Stimulated activated CD4-positive, alpha-beta T cell treated with anti-CD3 and anti-CD28 coated beads, Interleukin-4, amount 100 ng/mL, for 4 hours (primary cell): Measurements from ENCODE around the gene TOM1L2.

ENCODE experiments used
- DNase-seq, 2 experiments: peaks; one replicate each; pipeline ENCODE4 v3.0.0-alpha.2; 2020

TOM1L2 gene

DNA sequence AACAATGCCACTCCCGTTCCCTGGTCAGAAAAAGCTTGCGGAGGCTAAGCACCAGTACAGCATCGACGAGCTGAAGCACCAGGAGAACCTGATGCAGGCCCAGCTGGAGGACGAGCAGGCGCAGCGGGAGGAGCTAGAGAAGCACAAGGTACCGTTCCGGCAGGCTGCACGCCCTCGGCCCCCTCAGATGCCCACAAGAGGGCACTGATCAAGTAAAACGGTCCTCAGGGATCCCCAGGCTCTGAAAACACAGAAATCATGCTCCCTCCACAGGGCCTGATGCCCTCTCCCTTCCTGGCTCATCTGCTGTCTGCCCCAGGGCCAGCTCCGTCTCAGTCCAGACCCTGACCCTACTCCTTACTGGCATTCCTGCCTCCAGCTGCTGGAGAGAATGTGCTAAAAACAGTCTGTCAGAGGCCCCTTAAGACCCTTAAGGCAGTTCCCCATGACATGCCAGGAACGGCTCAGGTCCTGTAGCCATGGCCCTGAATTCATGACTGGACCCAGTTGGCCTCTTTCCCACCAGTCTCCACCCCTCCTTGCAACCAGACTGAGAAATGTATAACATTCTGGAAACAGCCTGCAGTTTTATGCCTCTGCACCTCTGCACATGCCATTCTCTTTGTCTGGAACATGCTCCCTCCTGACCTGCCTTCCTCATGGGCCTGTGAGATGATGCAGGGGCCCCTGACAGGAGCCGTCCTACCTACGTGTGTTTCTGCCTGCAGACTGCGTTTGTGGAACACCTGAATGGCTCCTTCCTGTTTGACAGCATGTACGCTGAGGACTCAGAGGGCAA, 22.3 kb upstream of the TOM1L2 start:
- peak in 1 of 2 experiments; percentile 5 for DNase-seq

GRCh38 chr17:17993852-17994251, 21.7 kb upstream of the TOM1L2 start:
- no peak for DNase-seq

DNA sequence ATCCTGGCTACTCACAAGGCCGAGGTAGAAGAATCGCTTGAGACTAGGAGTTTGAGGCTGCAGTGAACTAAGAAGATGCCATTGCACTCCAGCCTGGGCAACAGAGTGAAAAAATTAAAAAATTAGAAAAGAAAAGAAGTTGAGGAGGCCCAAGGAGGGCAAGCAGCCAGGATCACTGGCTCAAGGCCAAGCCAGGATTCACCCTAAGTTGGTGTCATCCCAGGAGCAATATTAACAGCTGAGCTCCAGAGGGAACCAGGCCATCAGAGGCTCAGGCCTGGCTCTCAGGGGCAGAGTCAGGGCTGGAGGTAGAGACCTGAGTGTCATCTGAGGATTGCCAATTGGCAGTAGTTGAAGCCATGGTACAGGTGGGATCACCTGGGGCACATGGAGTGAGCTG, 21.2 kb upstream of the TOM1L2 start:
- no peak for DNase-seq

GRCh38 chr17:17990282-17990681, 18.1 kb upstream of the TOM1L2 start:
- DNase-seq = no peak

- DNase-seq = no peak
Observed at GRCh38 chr17:17989618-17990017, 17.4 kb upstream of the TOM1L2 start.

- DNase-seq = no peak
Observed at GRCh38 chr17:17989081-17989480, 16.9 kb upstream of the TOM1L2 start.

DNA sequence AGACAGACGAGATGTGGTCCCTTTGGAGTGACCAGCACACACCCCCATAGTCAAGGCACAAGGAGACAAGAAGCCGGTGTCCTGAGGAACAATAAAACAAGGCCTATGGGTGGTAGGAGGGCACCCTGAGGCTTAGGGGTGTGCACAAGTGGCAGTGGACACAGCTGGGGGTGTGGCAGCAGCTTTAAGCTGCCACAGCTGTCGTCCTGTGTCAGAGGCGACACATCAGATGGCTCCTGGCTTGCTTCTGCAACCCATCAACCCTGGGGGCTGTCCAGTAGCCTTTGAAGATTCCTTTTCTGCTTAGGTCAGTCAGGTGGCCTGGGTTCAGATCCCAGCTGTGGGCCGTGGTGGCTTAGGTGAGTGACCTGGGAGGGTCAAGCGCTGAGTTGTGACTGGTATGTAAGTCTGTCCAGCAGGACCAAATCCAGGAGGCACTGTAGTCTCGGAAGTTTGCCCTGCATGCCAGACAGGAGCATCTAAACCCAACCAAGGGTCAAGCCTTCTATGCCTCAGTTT, 16.3 kb upstream of the TOM1L2 start:
- no peak for DNase-seq

DNA sequence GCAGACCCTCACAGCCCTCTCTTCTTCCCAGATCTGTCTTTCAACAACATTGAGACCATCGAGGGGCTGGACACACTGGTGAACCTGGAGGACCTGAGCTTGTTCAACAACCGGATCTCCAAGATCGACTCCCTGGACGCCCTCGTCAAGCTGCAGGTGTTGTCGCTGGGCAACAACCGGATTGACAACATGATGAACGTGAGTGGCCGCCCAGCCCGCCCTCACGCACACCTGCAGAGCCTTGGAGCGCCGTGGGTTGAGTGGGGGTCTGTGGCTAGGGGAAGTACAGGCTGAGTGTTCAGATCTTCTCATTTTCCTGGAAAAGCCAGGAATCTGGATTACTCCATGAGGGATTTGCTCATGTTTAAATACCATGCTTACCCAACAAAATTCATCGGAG, 15.7 kb upstream of the TOM1L2 start:
- DNase-seq = no peak

DNA sequence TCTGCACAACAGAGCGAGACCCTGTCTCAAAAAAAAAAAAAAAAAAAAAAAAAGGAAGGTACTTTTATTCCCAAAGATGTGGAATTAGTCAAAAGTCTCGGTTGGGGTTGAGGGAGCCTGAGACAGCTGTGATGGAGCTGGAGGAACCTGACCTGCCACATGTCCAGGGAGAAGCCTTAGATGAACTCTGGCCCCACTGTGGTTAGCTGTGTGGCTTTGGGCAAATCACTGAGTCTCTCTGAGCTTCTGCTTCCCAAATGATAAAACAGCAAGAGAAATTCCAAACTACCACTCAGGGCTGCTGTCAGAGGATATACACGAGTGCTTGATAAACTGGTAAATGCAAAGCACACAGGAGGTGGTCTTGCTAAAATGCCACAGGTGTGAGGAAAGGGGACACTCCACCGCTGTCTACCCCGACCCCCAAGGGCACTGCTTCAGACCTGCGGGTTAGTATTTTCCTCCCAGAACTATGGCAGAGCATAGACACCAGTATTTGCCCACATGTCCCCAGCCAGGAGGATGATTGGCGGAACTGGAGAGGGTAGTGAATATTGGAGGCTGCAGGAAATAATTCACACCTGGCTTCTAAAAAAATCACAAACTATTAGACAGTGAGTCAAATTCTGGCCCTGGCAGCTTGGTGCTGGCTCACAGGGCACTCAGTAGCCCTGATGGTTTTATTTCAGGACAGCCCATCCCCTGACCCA, 15.1 kb upstream of the TOM1L2 start:
- no peak for DNase-seq

DNA sequence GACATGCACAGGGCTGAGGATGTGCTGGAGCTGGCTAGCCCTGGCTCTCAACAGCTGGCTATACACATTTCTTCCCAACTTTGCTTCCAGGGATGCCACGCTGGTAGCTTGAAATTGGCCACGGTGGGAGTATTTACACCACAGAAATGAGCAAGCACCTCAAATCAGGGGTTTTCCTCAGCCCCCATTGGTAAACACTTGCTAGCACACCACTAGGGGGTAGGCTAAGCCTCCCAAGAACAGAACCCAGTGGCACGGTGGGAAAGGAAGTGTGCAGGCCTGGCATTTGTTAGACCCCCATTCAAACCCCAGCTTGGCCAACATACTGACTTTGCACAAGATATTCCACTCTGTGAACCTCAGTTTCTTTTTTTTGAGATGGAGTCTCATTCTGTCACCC, 13.4 kb upstream of the TOM1L2 start:
- no peak for DNase-seq

- no peak for DNase-seq
Observed at GRCh38 chr17:17985153-17985552, 13.0 kb upstream of the TOM1L2 start.

DNA sequence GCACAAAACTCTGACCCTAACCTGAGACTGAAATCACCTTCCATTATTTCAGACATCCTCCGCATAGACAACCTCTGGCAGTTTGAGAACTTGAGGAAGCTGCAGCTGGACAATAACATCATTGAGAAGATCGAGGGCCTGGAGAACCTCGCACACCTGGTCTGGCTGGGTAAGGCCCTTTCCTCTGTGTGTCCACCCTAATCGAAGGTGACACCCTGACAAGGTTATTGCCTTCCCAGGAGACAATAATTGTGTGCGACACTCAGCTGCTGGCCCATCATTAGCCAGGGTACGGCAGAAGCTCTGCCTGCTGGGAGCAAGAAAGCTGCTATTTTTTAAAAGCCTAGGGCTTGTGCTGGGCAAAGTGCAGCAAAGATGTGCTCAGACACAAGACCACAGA, 11.6 kb upstream of the TOM1L2 start:
- no peak for DNase-seq

DNA sequence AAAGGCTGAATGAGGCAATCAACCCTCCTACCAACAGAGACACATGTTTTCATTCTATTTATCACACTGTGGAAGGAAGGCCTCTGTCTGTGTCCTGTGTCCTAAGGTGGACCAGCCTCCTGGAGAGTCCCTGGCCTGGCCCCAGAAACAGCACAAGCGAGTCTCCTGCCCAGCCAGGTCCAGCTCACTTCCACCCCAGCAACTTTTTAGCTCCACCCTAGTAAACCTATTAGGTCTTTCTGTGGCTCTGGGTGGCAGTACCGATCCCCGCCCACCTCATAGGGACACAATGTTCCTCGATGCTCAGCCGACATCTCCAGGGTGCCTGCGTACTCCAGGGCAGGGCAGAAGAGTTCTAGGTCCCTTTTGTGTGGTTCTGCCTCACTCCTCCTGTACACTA, 11.2 kb upstream of the TOM1L2 start:
- no peak for DNase-seq

DNA sequence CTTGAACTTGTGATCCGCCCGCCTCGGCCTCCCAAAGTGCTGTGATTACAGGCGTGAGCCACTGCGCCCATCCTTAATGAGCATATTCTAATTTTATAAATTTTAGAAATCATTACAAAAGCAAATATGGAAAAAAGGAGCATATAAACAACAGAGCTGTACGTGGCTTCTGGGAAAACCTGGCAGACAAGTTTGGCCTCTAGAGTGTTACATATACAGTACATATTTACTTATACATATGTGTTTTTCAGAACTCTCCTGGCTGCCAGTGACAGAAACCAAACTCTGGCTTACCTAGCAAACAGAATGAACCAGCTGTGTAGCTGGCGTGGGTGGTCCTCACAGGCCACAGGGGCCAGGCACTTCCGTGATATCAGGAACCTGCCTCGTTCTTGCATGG, 10.6 kb upstream of the TOM1L2 start:
- DNase-seq = no peak

DNA sequence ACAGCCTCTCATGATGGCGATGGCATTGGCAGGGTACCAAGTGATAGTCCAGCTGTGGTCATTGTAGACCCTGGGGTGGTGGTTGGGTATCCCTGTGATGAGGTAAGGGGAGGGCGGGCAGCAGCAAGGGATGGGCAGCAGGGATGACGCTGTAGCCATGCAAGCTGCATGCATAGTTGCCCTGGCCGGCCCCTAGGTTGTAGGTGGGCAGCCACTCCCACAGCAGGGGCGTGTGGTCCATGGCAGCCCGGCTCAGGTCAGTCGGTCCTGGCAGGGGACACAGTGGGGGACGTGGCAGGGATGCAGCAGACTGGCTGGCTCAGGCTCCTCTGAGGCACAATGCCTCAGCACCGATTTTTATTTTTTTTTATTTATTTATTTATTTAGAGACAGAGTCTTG, 9.1 kb upstream of the TOM1L2 start:
- no peak for DNase-seq

GRCh38 chr17:17979778-17980177, 7.6 kb upstream of the TOM1L2 start:
- no peak for DNase-seq

DNA sequence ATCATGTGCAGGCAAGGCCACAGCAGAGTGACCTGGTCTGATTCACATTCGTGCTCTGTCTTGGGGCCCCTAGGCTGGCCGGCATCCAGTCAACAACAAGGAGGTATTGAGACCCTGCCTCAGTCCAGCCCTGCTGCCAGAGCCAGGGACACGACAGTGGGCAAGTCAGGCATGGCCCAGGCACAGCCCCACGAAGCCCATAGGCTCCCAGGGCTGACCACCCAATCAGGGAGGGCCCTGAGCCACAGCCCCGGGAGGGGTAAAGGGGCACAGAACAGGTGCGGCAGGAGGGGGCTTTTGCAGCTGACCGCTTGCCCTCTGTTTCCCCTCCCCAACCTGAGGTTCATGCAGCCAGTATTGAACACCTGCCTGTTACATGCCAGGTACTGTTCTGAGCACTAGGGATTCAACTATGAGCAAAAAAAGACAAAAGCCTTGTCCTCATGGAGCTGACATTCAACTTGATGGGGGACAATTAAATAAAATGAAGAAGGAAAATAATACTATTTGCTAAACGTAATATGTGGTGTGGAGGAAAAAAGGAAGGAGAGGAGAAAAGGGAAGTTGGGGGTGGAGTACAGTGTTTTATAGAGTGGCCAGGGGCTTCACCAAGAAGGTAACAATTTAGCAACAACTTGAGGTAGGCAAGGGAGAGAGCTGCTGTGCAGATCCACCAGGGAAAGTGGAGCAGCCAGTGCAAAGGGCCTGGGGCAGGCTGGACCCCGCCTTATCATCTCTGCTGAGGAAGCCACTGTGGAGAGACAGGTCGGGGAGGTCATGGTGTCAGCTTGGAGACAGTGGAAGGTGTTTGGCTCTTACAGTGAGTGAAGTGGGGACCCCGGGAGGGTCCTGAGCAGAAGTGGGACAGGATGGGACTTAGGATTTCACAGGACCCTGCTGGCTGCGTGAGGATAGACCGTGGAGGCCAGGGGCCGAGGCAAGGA, 6.6 kb upstream of the TOM1L2 start:
- DNase-seq = no peak

- DNase-seq = no peak
Observed at GRCh38 chr17:17976931-17977570, 4.9 kb upstream of the TOM1L2 start.

DNA sequence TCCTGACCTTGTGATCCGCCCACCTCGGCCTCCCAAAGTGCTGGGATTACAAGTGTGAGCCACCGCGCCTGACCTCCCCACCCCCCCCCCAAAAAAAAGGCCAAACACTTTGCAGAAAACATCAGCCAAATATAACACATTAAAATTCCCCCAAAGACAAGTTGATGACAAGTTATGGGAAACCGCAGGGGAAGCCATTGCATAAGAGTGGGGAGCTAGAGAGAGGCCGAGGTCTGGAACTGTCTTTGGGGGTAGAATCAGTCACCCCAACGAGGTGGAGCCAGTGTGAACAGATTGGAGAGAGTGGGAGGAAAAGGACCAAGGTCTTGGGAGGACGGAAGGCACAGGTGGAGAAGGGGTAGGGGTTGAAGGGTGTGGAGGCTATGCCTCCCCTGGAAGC, 3.2 kb upstream of the TOM1L2 start:
- DNase-seq = no peak

DNA sequence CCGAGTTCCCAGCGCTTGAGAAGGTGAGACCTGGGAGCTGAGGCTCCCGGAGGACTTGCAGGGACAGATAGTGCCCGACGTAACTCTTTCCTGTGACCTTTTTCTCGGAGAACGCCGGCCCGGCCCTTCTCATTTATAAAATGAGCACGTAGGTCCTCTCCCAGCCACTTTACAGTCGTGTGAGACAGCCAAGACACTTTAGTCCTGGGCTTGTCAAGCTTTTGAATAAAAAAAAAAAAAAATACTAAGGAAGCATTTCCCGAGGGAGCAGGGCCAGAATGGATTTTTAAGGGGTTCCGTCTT, 703 bp upstream of the TOM1L2 start:
- no peak for DNase-seq

DNA sequence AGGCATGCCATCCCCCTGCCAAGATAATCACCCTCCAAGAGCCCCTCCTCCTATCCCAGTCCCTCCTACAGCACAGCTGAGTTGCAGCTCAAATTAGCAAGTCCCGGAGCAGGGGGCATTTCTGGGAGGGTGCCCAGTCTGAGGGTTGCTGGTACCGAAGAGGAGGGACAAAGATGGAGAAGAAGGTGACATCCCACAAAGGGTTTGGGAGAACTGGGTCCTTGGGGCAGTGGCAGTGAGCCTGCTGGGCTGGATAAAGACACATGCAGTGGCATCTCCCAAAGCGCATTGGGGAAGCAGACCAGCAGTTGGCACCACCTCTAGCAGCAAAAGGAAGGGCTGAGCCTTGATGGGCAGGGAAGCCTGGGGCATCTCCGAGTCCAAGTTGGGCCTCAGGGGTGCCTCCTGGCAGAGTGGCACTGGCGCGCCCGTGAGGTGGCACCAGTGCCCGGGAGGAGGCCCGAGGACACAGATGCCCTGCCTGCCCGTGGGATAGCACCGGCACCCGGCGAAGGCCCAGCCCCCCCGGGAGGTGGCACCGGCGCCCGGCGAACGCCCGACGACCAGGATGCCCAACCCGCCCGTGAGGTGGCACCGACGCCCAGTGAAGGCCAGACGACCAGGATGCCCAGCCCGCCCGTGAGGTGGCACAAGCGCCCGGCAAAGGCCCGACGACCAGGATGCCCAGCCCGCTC, 622 bp downstream of the TOM1L2 start:
- DNase-seq = peak; percentile 16 to 22

DNA sequence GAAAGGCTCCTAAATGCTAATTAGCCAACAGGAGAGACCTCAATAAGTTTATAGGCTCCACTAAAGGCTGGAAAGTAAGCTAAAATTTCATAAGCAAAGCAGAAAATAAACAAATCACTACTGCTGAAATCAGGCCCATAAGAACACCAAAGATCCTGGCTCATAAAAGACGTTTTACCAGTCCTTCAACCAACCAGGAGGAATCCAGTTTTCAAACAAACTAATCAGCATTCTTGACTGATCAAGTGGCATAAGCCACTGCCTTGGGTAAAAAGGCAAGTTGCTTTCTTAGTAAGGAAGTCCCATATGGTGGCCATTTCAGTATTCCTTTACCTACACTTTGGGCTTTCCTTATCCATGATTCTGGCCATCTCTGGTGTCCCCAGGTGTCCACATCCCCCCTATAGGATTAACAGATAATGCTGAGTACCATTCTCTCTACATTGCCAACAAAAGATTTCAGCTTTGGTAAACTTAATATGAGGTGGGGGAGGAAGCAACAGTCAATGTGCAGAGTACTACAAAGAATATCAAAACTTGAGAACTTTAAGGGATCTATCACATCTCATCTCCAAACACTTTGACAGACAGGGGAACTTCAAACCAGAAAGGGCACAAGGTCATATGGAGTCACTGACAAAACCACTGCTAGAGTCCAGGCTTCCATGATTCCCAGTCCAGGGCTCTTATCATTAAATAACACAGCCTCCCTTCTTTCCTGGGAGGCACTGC, 1.3 kb downstream of the TOM1L2 start:
- no peak for DNase-seq
